Body of pancreas (tissue), 4 donors: Measurements from ENCODE around the gene PLK2.

Experiments used
- POLR2A ChIP-seq, 3 donors: fragments of 450-650 bp; IDR thresholded peaks; one replicate each; pipeline ENCODE4 v1.6.1; 2016; ENCODE audit warnings: antibody characterized with exemption in 3 of 3, mild to moderate bottlenecking in 2 of 3
- TF ChIP-seq, protein P1 (sequence below), 7 experiments: fragments of 450-650 bp in 4 of 7; fragments of 200-600 bp in 3 of 7; sonication (generic) in 3 of 7; IDR thresholded peaks; one replicate each; pipeline ENCODE4 v1.5.1; 2016 to 2019; ENCODE audit warnings: antibody characterized with exemption in 7 of 7

DNA sequence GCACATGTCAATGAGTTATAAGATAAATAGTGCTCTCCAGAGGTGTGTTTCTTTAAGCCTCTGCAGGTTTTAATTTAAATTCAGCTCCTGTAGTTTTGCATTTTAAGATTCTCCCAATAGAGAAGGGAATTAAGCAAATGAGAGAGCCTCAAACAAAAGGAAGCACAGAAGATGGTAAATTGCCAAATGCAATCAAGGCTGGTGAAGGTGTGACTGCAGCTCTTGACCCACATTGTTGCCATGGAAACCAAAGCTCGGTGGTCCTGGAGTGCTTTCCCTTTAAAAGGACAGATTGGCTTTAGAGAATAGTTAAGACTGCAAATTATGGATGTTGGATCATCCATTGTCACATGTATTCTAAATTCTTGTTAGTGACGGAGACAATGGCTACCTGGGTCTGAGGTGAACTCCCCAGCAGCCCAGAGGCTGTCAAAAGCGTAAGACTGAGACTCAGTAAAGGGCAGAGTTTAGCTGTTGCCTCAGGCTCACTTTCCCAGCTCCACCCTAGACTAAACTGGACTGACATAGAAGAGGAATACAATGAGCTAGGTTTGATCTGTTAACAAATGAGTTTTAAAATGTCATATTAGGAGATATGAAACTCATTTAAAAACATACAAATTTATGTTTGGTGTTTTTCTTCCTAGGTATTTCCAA, 43.6 kb upstream of the PLK2 start:
- no peak for TF ChIP-seq POLR2A (IDR thresholded peaks at IDR 0.05)
- TF ChIP-seq, protein P1, sequence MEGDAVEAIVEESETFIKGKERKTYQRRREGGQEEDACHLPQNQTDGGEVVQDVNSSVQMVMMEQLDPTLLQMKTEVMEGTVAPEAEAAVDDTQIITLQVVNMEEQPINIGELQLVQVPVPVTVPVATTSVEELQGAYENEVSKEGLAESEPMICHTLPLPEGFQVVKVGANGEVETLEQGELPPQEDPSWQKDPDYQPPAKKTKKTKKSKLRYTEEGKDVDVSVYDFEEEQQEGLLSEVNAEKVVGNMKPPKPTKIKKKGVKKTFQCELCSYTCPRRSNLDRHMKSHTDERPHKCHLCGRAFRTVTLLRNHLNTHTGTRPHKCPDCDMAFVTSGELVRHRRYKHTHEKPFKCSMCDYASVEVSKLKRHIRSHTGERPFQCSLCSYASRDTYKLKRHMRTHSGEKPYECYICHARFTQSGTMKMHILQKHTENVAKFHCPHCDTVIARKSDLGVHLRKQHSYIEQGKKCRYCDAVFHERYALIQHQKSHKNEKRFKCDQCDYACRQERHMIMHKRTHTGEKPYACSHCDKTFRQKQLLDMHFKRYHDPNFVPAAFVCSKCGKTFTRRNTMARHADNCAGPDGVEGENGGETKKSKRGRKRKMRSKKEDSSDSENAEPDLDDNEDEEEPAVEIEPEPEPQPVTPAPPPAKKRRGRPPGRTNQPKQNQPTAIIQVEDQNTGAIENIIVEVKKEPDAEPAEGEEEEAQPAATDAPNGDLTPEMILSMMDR (IDR thresholded peaks at IDR 0.05) = no peak
